NCI-H82 treated with DMSO at 0.1 percent for 48 hours (cell line): Measurements from ENCODE around the gene S100A4.
A peak's percentile ranks its signal among the peaks of the same experiment; 100 is the strongest.

Source experiments
- DNase-seq: peaks from one replicate; lab custom pipeline; 2025; ENCODE audit not compliant: unreplicated experiment; lab: John Stamatoyannopoulos, UW

Gene S100A4

DNA sequence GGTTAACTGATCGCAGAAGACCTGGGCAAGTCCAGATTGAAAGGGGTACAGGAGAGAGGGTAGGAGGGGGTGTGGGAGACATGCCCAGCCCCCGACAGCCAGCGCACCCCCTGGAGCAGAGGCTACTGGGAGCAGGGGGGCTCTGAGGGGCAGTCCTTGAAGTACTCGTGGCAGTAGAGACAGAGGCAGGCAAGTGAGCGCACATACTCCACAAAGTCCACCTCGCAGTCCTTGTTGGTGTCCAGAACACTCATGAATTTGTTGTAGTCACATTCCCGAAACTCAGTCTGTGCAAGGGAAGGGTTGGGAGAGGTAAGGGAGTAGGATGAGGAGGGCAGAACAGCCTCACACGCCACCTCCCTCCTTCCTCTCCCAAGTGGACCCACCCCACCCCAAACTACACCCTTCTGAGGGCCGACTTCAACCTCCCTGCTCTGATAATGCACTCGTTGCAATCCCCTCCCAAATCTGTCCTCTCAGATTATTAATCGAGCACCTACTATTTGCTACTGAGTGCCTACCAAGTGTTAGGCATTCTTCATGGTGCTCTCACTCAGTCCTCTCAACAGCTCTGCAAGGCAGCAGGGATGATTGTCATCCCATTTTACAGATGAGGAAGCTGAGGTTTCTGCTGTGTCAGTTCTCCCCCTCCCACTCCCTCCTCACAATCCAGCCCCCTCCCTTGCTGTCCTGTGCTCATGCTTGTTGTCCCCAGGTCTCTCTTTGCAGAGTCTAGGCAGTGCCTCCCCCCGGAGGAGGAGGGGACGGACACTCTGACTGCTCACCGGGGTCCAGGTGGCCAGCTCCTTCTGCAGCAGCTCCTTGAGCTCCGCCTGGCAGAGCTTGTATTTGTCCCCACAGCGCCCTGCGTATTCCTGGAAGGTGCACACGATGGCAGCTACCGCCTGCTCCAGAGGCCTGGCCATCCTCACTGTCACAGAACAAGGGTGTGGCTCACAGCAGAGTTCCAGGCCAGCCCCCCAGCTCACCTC lies 2.2 kb upstream of the S100A4 start:
- no peak for DNase-seq

DNA sequence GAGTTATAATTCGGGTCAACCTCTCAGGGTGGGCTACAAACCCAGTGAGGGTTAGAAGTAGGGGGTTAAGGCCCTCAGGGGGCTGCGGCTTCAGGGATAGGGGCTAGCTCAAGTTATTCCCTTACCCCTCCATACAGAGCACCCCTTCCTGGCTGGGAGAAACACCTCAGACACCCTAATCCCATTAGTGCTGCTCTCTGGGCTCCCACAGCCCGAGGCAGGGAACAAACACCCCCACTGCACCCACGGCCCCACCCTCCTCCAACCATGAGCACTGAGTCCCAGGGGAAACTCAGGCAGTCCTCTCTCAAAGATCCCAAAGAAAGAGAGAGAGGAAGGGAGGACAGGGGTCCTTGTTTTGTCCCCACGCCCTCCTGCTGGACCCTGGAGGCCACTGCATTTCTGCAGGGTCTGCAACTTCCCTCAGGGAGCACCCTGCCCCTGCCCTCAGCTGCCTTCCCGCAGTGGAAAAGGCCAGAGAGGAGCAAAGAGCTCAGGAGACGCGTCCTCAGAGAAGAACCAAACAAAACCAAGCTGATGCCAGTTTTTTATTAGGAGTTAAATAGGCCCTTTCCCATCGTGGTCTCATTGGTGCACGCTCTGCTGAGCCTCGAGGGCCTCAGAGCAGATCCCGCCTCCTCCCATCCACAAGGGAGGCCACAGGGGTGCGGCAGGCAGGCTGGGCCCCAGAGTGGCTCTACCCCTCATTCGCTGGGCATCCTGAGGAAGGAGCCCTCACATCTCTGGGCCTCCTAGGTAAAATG lies 1.4 kb upstream of the S100A4 start:
- no peak for DNase-seq

- no peak for DNase-seq
Measured at GRCh38 chr1:153546371-153546770, 765 bp upstream of the S100A4 start.

GRCh38 chr1:153544453-153545066 lies 1.0 kb downstream of the S100A4 start:
- no peak for DNase-seq

DNA sequence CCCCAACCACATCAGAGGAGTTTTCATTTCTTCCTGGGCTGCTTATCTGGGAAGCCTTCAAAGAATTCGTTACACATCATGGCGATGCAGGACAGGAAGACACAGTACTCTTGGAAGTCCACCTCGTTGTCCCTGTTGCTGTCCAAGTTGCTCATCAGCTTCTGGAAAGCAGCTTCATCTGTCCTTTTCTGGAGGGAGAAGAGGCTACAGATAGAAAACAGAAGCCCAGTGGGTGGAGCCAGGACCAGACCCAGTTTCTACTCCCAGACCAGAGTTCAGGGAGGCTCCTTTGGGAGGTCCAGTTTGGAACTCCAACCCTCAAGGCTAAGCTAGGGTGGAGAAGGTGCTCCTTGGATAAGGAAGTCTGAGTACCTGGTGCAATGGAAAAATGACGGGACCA lies 1.9 kb downstream of the S100A4 start:
- no peak for DNase-seq

DNA sequence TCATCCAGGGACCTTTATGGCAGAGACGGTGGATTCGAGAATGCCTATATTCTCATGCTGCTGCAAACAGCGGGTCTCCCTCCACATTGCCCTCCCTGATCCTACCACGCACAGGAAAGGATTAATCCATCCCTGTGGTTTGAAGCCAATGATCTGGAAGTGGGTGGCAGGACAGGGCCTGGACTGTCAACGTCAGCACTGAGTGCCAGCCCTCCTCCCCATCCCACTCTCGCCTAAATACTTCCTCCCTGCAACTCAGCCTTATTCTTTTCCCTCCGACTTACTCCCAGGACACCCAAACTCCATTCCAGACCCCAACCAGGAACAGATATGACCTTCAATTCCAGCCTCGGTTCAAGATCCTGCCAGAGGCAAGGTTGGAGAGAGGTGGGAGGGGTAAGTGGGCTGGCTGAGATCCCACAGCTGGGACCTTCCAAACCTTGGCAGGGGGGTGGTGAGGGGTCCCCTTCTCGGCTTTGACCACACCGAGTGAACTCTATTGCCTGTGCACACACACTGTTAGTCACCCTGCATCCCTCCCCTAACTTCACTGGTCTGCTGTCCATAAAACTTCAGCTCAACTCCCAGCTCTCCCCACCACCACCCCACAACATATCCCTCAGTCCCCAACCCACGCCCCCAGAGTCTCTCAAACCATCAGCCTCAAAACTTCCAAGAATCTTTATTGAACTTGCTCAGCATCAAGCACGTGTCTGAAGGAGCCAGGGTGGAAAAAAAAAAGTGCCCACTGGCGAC lies 2.5 kb downstream of the S100A4 start:
- no peak for DNase-seq

GRCh38 chr1:153541641-153542590 lies 3.7 kb downstream of the S100A4 start:
- DNase-seq, result no peak

GRCh38 chr1:153540394-153541361 lies 4.9 kb downstream of the S100A4 start, which contains the start of gene S100A5:
S100A5 (minus strand) TSS chr1:153540934; CDS start chr1:153540191, 743 bp downstream.
- DNase-seq, result no peak

DNA sequence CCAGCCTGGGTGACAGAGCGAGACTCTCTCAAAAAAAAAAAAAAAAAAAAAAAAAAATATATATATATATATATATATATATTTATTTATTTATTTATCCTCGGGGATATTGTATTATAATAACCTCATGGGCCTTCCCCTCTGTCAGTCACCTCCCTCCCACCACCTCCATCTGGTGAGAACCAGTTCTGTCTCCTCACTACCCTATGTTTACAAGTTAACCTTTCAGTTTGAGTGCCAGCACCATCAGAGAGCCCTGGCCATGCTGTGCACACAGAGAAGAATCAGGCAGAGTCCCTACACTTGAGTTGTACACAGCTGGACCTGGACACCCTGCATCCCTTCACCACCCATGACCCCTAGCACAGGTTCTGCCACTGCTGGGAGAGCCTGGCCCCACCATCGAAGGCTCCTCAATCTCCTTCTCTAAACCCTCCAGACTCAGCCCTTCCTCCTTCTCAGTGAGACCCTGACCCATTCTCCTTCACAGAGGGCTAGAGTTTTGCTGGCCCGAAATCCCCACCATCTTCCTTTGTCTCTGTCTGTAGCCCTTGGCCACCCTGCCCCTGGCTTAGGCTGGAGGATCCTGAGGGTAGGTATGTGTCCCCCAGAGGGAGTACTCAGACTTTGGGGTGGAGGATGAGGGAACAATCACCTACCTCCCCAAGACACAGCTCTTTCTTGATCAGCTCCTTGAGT lies 6.1 kb downstream of the S100A4 start:
- DNase-seq, result no peak

DNA sequence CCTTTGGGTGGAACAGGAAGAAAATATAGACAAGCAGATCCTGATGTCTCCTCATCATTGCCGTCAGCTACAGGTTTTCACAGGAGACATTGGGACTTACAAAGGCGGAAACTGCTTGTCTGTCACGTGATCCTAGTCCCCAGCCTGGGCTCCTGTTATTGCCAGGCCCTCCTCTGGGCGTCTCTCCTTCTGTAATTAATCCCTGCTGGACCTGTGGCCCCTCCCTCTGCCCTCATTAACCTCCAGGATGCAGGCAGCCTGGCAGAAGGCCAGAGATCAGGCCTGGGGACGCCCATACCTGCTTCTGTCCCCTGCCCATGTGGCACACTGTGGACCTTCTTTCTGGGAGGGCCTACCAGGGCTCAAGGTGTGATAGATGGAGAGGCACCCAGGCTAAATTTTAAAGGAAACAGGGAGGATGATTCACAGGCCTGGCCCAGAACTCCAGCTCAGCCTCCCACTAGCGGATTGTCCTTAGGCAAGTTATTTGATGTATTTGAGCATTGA lies 7.2 kb downstream of the S100A4 start:
- peak; percentile 95 for DNase-seq

GRCh38 chr1:153537376-153537730 lies 8.3 kb downstream of the S100A4 start:
- DNase-seq, result no peak

DNA sequence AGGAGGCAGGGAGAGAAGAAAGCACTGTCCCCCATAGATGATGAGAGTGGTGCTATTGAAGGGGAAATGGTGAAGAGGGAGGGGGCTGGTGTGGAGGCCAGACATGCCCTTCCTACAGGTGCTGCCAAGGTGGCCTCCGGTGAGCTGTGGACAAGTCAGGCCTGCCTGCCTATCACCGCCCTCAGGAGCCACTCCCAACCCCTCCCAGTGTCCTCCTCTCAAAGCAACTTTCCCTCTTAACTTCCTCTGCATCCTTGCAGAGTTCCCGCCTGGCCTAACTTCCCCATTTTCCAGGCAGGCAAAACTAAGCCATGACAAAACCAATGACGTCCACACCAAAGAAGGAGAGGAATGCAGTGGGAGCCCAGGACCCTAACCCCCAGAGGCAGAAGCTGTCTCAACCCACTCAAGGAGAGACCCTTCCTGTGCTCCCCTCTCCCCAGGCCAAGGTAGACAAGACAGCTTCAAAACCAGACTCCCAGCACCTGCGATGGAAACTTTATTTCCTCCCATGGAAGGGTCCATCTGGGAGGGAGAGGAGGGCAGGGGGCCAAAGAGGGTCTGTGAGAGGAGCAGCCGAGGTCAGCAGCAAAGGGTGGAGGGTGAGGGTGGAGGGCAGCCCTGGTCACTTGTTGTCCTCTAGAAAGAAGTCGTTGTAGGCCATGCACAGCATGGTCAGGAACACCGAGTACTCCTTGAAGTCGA lies 8.8 kb downstream of the S100A4 start:
- no peak for DNase-seq

GRCh38 chr1:153536012-153536670 lies 9.5 kb downstream of the S100A4 start:
- no peak for DNase-seq

DNA sequence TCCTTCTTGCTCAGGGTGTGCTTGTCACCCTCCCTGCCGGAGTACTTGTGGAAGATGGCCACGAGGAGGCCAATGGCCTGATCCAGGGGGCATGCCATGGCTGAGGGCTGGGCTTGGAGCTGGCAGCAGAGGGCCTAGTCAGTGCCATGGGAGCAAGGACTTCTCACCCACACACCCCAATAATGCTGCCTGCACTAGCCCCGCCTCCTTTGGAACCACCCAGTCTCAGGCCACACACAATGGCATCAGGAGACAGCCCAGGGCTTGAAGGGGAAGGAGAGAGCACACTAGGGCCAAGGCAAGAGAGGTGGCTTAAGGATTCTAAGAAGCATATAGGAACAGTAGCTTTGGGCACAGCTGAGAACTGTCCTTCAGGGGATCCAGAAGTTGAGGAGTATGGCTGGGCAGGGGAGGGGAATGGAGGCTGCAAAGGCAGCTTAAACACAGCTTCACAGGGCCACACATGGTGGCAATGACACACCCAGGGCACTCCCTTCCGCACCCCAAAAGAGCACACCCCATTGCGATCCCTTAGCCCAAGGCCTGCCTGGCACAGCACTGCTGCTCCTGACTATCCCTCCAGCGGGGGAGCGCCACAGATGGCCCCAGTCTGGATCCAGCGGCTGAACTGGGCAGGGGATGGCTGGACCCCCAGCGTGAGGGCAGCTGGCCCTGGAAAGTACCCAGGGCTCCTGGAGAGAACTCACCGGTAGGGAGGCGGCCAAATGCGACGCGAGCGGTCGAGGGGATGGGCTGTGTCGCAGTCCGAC lies 10.2 kb downstream of the S100A4 start, which contains the start of gene S100A6:
Gene S100A6, minus strand, starts transcription at position 750 of the 770 bp plus-strand sequence. Its CDS starts 652 bp downstream, at position 98.
- DNase-seq, result no peak

- no peak for DNase-seq
Measured at GRCh38 chr1:153534925-153535241, 10.7 kb downstream of the S100A4 start.
